Middle frontal gyrus (tissue), 1 donor: ENCODE data around the gene MOV10L1.

Experiments used
- DNase-seq: peaks from one replicate; pipeline ENCODE4 v3.0.0-alpha.2; 2015; ENCODE audit warnings: low spot score; ENCODE audit errors: extremely low spot score

The MOV10L1 gene

DNA sequence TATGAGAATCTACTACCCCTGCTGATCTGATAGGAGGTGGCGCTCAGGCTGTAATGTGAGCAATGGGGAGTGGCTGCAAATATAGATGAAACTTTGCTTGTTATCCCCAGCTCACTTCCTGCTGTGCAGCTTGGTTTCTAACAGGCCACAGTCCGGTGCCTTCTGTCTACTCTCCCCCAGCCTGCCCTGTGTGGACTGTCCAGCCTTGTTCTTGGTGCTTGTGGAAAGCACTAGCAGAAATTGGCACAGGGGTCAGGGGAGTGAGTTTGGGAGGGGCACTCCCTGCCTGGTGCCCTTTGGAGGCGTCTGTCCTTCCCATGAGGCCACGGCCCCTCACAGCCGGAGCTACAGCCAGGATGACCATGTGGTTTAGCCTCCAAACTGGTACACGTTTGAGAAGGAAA lies 14.3 kb downstream of the MOV10L1 start:
- DNase-seq: no peak

DNA sequence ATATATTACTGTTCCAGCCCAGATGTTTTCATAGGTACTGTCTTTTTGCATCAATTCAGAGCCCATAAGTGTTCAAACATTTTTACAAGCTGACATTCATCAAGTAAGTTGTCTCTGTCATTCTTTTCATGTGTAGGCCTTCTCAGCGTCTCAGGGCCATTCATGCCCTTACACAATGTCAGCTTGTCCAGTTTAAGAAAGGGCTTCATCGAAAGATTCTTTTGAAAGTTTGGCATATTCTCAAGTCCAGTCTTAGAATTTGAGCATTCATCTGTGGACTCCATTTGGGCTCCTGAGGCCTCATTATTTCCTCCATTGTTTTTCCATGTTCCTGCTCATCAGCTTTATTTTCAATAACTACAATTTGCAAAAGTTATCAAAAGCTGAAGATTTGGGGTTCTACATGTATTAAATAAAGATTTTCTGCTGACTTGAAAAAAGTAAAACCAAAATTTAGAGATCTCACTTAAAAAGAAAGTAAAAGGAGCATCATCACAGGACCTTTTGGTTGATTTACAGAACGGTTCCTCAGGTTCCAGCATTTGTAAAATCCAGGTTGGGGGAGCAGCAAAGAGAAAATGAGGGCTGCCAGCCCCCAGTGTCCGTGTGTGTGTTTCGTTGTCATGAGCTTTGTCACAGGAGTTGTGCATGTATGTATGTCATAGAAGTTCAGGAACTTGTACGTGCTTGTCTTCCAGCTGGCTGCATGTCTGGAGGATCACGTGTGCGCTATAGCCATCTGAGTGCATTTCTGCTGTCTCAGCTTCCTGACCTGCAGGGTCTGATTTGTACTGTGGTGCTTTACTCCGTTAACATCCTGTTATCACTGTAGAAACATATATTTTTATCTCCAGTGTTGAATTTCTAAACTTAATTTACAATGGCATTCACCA lies 15.6 kb downstream of the MOV10L1 start:
- no peak for DNase-seq

DNA sequence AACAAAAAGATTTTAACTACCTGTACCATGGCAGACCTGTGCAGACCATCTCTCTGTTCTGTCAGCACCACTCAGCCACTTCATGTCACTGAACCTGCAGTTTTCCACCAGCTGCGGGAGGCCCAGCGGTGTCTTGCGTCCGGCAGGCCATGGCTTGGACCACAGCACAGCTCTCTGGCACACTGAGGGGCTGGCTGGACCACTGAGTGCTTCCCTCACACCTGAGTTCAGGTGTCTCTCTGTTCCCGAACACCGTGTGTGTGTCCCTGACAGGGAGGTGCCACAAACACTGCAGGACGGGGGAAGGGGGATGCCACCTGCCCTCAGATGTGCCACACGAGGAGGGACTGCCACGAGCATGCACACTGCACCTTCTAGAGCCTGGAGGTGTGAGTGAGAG lies 17.7 kb downstream of the MOV10L1 start:
- DNase-seq: no peak

DNA sequence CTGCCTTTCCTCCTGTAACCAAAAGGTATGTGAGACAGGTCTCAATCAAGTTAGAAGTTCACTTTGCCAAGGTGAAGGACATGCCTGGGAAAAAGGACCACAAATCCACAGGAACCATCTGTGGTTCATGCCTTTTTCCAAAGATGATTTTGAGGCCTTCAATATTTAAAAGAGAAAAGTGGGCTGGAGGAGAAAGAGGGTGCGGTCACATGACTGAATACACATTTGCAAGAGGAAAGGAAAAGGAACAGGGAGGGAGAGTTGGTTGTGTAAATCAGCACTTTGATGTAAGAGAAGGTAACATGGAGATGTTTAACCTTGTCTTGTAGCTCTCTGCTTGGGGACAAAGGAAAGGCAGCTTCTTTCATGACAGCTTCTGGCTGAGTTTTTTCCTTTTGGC lies 21.2 kb downstream of the MOV10L1 start:
- no peak for DNase-seq

DNA sequence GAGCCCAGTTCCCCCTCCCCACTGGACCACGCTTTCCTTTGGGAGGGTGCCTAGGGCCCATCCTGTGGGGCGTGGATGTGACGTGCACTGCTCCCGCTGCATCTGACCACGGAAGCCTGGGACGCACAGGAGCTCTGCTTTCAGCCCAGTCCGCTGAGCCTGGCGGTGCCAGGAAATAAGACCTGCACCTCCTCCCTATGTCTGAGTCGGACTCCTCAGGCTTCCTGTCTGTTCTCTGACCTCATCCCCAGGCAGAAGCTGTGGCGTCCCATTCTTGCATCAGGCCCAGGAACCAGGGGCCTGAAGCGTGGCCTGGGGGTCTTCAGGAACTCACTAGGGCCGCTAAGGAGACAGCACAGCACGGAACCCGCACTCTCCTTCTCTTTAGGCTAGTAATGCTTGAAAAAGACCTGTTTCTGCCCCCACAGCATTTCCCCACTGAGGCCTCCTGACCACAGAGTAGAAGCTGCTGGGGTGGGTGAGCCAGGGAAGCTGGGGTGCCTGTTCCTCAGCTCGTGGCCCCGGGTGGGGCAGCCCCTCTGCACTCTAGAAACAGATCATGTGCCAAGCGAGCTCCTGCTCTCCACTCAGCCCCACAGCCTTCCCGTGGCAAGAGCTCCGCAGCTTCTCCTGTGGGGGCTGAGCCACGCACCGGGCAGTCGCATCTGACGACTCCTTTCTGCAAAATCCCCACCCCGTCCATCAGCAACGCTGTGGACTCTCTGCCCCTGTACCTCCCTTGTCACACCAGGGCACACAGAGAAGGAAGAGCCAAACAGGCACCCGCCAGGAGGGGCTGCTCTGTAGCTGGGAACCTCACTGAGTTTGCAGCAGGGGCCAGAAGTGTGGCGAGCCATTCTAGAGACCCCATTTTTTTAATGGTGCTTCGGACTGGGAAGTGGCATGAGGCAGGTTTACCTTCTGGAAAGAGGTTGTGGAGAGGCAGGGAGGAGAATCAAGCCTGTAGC lies 22.6 kb downstream of the MOV10L1 start:
- DNase-seq: no peak

DNA sequence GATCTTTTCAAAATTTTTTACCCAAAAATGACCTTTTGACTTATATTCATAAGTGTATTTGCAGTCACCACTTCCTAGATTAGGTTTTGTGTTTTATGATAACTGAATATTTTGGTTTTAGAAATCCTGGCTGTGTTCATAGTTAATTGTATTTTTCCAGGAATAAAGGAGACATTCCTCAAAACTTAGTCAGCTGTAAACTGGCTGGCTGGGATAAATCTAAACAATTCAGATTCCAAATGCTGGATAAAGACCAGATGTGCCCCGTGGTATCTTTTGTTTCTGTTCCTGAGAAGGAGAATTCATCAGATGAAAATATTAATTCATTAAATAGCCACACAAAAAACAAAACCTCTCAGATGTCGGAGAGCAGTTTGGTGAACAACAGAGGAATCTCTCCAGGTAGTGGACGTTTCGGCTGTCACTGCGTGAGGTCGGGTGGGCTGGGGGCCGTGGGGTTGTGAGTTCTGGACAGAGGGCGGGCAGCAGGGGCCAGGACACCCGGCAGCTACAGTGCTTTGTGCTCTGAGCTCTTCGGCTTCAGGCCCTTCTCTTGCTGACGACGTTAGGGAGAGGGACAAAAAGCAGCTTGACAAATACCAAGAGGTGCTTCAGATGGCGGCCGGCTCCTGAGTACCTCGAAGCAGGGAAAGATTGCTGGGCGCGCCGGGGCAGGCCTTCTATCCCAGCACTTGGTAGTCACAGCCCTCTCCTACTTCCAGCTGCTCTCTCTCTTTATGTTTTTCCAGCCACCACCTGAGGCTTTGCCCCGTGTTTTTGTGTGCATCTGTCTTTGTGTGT lies 24.6 kb downstream of the MOV10L1 start:
- DNase-seq: no peak

DNA sequence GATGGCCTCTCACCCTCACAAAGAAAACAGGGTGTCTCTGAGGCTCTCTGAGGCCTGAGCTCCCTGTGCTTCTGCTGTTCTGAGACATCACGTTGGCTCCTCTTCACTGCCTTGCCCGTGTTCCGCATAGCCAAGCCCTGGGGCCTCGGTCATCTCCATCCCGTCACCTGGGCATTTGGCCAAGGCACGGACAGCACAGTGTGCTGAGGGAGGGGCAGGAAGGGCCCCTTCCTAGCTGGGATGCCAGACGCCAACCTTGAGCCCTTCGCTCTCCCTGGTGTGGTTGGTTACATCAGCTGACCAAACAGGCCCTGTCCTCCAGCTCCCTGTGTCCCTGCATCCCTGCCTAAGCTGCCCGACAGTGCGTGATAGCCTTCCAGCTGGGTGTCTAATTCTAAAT lies 25.9 kb downstream of the MOV10L1 start:
- DNase-seq: no peak

DNA sequence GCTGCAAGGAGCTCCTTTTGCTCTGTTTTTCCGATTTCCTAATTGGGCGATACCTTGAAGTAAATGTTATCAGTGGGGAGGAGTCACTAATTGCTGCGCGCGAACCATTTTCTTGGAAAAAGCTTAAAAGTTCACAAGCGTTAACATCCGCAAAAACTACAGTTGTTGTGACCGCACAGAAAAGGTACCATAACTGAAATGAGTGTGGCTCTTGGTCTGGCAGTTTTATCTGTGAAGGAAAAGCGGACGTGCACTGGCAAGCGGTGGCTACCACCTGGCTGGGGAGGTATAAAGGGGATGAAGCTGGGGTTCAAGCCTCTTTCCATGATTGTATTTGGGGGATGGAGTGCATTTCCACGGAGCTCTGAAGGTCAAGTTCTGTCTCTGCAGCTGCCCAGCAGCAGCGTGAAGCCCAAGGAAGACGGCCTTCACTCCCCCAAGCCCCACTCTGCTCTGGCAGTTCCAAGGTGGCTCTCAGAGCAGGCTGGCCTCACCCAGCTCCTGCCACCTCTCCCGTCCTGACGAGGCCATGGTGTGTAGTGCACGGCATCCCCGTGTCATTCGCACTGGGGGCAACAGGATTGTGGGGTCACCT lies 27.5 kb downstream of the MOV10L1 start:
- DNase-seq: no peak

DNA sequence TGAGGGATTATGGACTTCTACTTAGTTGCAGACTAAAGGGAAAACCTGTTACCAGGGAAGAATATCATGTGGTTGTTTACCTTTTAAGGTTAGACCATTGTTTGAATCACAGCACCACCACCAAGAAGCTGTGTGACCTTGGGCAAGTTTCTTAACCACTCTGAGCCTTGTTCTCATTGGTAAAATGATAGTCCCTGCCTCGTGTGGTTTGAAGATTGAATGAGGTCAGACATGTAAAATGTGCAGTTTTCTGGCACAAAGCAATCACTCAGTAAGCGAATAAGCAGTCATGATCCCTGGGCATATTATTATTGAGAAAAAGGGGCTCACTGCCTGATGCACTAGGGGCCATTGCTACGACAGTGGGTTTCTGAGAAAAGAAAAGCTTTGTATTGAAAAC lies 28.3 kb downstream of the MOV10L1 start:
- DNase-seq: no peak

DNA sequence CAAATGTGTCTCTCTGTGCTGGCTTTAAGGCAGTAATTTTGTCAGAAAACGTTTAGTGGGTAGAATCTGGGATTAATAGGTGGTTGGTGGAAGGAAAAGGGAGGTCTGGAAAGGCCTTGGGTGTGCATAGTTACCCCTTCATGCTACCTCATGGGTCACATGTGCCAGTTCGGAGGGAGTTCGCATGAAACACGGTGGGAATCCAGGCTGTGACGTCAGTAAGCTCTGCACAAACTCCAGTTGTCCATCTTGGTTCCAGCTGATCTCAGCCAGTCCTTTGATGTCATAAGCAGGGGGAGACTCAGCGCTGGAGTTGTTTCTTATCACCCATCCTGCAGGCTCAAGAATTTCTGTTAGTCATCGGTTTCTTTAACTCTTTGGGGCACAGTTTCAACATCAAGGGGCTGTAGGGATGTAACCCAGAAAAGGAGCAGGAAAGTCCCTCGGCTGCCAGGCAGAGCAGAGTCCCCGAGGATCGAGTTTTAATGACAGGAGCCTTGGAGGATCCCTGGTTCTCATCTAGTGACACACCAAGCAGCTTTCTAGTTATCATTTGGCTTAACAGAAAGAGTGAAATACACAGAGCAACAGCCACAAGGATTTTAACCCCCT lies 28.9 kb downstream of the MOV10L1 start:
- no peak for DNase-seq

DNA sequence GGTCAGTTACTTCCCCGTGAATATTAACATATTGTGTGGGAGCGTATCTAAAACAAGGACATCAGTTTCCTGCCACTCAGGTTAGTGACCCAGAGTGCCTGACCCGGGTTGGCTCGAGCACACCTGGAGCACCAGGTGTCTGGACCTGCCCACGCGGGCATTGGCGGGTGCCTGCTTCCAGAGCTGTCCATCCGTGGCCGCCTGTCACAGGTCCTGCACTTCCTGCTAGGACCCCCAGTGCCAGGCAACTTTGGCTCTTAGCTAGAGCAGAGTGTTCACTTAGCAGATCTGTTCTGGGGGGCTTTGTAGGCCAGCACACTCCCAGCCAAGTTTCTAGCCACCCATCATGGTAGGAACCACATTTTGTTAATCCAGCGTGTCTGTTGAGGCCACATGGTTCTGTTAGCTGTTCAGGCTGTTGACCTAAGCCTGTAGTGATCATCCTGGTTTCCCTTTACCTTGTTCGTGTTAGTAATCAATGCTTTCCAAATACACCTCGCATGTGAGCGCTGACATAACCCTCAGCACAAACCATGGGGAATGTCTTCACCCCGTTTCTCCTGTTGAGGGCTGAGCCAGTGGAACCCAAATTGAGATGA lies 29.5 kb downstream of the MOV10L1 start:
- DNase-seq: no peak

DNA sequence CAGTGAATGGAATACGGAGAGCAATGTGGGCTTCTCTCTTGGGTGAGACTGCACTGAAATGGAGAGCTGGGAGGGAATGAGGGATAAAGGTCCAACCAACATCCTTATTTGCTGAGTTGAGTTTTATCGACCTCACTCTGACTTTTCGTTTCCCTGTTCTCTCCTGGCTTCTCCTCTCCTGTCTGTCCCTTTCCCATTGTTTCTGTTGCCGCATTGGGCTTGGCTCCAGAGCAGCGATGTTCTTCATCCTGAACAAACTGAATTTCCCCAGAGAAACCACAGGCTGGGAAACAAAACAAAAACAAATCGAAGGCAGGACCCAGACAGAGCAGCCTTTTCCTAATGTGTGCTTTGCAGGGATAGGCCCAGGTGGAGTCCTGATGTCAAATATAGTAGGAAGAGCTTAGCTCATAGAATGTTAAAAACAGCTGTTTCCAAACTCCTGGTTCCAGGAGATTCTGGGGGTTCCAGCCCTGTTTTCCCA lies 30.0 kb downstream of the MOV10L1 start:
- no peak for DNase-seq

DNA sequence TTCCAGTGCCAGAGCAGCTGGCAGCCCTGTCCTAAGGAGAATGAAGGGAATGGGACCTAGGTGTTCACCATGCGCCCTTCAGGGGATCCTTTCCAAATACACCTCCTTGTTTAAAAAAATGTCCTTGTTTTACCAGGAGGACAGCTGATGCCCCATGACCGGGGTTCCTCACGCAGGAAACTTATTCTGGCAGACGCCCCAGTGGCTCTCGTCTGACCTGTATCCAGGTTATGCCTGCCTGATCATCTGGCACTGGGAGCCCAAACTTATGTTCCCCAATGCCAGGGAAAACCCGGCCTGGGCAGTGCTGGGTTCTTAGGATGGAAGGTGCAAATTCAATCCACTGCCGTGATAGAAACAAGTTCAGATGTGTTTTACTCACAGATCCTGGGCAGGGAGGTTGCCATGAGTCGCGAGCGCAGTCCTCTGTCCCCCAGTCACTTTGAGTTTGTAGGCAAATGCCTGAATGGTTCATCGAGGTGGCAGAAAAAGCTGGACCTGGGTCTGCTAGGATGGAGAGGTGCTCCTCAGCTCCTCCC lies 31.5 kb downstream of the MOV10L1 start:
- DNase-seq: no peak

DNA sequence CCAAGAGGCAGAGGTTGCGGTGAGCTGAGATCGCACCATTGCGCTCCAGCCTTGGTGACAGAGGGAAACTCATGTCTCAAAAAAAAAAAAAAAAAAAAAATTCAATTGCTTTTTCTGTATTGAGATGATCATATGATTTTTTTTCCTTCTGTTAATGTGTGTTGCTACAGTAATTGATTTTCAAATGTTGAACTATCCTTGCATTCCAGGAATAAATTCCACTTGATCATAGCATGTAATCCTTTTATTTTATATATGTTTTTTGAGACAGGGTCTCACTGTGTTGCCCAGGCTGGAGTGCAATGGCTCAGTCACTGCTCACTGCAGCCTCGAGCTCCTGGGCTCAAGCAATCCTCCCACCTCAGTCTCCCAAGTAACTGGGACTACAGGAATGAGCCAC lies 33.3 kb downstream of the MOV10L1 start:
- DNase-seq: no peak

DNA sequence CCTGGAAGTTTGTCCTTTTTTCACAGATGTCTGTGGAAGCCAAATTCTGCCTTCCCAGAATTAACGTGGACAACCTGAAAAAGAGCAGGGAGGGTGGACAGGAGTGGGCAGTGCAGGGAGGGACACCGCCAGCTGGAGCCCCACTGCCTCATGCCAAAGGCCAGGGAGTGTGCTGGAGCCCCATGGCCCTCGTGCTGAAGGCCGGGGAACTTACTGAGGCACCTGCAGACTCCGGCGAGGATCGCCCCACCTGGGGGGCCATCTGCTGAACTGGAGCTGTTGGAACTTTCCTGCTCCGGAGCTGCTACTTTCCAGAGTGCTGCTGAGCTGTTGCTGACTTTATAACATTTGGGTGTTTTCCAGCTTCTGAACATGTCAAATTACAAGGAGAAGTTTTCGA lies 35.2 kb downstream of the MOV10L1 start:
- DNase-seq: no peak

DNA sequence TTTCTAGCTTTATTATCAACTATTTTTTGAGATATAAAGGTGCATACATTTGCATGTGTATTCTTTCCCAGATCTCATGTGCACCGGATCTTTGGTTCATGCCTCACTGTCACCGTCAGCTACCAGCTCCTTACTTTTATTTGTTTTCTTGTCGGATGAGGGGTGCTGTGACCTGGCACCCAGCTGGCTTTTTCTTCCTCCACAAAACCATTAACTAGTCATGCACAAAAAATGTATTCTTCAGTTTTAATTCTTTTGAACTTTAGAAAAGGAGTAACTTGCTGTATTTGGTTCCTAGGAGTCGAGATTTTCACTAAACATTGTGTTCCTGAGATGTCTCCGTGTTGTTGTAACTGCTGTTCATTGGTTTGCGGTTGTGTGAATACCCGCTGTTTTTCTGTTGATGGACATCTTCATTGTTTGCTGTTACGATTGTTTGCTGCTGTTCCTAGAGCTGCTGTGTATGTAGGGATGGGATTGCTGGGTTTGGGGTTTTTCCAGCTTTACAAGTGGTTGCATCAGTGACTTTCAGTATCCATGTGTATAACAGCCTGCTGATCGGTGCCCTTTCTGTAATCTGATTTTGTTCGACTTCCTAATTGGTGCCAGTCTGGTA lies 39.4 kb downstream of the MOV10L1 start:
- DNase-seq: no peak

DNA sequence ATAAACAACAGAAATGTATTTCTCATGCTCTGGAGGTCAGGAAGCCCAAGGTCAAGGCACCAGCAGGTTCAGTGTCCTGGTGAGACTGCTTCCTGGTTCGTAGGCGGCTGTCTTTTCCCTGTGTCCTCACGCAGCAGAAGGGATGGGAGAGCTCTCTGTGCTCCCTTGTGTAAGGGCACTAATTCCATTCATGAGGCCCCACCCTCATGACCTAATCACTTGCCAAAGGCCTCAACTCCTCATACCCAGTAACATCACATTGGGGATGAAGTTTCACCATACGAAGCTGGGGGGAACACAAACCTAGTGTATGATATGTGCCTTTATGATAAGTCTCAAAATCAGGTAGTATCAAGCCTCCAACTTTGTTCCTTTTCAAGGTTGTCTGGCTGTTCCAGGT lies 42.1 kb downstream of the MOV10L1 start:
- no peak for DNase-seq

DNA sequence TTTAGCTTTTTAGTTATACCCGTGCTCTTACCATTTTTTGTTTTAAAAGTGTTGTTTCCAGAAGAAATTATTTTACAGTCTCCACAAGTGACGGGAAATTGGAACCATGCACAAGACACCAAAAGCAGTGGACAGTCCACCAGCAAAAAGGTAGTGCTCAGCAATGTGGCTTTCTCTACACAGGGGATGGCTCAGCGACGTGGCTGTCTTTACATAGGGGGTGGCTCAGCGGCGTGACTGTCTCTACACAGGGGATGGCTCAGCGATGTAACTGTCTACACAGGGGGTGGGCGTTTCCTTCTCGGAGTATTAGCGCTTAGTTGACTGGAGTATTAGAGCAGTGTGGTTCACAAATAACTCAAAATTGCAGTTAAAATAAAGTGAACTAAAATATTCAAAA lies 44.7 kb downstream of the MOV10L1 start:
- no peak for DNase-seq

DNA sequence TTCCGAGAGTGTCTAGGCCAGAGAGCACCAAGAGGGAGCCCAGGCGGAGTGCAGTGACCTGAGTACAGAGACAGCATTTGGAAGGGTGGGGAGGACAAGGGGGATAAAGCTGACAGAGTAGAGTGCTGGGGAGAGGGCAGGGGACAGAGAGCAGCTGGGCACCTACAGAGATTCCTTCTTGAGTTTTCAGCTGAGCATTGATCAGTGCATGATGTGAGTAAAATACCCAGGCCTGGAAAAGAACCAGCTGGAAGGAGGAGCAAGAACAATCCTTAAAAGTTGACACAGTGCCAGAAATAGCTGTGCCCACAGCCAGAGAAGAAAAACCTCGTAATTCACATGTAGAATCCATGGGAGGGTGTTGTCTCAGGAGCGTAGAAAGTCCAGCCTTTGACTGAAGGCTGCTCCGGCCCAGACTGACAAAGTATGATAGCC lies 46.8 kb downstream of the MOV10L1 start:
- no peak for DNase-seq
